22Rv1 (cell line): ENCODE results near the gene LSM7.
A peak's percentile ranks its signal among the peaks of the same experiment; 100 is the strongest.

Source experiments
- H3K27ac ChIP-seq: fragments of 450-650 bp; 2 replicates; pipeline ENCODE4 v1.5.1; 2017
- CTCF ChIP-seq: fragments of 450-650 bp; IDR thresholded peaks from 2 replicates; pipeline ENCODE4 v1.5.1; 2017; ENCODE audit warnings: mild to moderate bottlenecking
- ZFX ChIP-seq: fragments of 450-650 bp; IDR thresholded peaks from 2 replicates; pipeline ENCODE4 v1.6.1; 2017; ENCODE audit warnings: antibody characterized with exemption, borderline replicate concordance

LSM7 gene

GRCh38 chr19:2273356-2274184 lies 54.8 kb downstream of the LSM7 start:
- peak overlapping the region; percentile 92 for H3K27ac ChIP-seq
- TF ChIP-seq ZFX (no peak), CTCF (peak; percentile 98)
